ENCODE data around the gene ABL1.

ABL1 gene

DNA sequence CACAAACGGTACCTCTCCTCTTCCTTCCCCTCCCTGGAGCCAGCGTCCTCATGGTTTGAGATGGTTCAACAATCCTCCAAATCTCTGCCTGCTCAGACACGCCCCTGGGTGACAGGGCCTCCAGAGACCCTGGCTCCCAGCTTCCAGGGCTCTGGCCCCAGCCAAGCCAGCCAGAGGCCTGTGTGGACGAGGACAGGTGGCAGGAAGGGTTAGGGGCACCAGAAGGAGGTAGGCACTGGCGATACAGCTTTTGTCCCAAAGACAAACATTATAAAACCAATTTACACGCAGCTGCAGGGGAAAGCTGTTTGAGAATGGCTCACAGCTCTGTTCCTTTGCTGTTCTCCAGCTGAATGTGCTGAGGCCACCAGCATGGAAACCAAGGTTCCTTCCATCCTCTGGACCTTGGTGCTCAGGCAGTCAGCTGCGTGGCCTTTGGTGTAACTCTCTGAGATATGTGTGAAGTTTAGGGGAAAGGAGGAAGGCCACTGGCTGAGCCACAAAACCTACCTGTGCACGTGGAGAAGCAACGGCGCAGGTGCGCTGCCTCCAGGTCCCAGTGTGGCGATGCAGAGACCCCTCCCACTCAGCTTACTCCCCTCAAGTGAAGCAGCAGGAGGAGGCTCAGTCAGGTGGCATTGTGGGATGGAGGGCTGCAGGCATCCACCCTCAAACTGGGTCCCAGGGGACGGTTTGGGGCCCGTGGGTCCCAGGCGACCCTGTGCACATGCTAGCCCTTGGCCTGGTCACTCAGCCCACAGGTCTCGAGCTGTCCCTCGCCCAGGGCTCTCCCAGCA, 65.8 kb downstream of the ABL1 start:
- TF ChIP-seq, protein P1, sequence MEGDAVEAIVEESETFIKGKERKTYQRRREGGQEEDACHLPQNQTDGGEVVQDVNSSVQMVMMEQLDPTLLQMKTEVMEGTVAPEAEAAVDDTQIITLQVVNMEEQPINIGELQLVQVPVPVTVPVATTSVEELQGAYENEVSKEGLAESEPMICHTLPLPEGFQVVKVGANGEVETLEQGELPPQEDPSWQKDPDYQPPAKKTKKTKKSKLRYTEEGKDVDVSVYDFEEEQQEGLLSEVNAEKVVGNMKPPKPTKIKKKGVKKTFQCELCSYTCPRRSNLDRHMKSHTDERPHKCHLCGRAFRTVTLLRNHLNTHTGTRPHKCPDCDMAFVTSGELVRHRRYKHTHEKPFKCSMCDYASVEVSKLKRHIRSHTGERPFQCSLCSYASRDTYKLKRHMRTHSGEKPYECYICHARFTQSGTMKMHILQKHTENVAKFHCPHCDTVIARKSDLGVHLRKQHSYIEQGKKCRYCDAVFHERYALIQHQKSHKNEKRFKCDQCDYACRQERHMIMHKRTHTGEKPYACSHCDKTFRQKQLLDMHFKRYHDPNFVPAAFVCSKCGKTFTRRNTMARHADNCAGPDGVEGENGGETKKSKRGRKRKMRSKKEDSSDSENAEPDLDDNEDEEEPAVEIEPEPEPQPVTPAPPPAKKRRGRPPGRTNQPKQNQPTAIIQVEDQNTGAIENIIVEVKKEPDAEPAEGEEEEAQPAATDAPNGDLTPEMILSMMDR (conservative IDR thresholded peaks at IDR 0.05; ENCODE audit: control insufficient read depth, insufficient read depth, low read depth, low read length): no peak
- no peak for DNase-seq (ENCODE audit: low read depth)
- H3K4me3 ChIP-seq (ENCODE audit: control insufficient read depth, low read depth, low read length): no peak overlapping the region

DNA sequence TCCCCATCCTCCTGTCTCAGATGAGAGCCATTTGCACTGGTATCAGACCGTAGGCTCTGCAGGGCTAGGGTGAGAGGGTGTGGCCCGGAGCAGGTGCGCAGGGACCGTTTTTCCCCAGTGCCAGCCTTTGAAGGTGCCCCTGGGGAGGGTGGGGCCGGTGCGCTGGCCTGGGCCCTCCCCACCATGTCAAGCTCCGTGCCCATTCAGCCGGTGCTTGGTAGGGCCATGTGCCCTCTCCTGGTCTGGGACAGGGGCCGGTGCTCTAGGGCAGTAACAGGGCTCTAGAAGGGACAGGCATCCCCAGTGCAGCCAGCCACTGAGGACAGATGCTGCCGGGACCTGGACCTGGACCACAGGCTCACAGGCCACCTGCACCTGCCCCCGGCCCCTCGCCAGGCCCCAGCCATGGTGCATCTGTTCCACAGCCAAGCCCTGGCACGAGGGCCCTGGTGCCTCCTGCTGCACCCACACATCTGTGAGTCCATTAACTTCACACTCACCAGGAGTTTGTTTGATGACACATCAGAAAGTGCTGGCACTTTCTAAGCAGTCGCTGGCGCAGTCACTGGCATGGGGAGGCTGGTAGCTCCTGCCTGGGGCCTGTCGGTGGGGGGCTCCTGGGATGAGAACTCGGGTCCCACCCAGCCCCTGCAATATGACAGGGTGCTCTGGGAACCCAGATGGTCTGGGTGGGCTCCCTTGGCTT, 66.6 kb downstream of the ABL1 start:
- TF ChIP-seq, protein P1 (conservative IDR thresholded peaks at IDR 0.05; ENCODE audit: control insufficient read depth, insufficient read depth, low read depth, low read length): no peak
- H3K4me3 ChIP-seq (ENCODE audit: control insufficient read depth, low read depth, low read length): no peak overlapping the region
- DNase-seq (ENCODE audit: low read depth): no peak

DNA sequence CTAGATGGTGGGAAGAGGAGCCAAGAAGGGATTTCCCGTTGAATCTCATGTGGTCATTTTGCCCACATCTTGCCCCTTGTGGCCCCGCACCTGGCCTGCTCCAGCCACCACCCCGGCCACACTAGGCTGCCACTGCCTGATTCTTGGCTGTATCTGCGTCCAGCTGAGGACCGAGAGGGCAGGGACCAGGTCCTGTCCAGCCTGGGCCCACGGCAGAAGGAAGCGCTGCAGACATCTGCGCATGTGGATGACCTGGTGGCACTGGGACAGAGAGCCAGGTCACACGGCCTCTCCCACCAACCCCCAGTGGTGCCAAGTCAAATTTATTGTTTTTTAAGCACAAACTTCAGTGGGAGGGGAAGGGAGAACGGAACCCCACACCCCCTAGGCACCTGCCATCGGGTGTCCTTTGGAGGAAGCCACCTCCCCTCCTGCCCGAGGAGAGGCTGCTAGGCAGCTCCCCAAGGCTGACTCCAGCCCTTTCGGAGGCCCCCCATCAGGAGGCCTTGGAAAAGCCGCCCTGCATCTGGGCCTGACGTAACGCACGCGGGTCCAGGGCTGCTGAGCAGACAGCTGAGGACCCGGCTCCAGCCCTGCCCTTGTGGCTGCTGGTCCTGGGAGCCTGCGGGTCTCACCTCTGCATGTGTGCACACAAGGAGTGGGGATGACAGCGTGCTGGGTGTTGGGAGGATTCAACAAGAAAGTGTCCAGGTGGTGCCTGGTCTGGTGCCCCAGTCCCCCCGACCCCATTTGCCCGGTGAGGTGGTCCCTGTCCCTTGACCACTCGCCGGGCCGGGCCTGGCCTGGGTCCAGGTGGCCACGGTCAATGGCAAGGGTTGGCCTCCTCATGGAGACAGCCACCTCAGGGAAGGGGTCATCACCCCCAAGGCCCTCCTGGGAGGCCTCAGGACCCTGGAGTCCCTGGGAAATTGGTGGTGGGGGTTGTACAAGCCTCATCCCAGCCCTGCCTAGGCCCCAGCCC, 67.4 kb downstream of the ABL1 start:
- TF ChIP-seq, protein P1 (conservative IDR thresholded peaks at IDR 0.05; ENCODE audit: control insufficient read depth, insufficient read depth, low read depth, low read length): no peak
- DNase-seq (ENCODE audit: low read depth): no peak
- no peak overlapping the region for H3K4me3 ChIP-seq (ENCODE audit: control insufficient read depth, low read depth, low read length)

DNA sequence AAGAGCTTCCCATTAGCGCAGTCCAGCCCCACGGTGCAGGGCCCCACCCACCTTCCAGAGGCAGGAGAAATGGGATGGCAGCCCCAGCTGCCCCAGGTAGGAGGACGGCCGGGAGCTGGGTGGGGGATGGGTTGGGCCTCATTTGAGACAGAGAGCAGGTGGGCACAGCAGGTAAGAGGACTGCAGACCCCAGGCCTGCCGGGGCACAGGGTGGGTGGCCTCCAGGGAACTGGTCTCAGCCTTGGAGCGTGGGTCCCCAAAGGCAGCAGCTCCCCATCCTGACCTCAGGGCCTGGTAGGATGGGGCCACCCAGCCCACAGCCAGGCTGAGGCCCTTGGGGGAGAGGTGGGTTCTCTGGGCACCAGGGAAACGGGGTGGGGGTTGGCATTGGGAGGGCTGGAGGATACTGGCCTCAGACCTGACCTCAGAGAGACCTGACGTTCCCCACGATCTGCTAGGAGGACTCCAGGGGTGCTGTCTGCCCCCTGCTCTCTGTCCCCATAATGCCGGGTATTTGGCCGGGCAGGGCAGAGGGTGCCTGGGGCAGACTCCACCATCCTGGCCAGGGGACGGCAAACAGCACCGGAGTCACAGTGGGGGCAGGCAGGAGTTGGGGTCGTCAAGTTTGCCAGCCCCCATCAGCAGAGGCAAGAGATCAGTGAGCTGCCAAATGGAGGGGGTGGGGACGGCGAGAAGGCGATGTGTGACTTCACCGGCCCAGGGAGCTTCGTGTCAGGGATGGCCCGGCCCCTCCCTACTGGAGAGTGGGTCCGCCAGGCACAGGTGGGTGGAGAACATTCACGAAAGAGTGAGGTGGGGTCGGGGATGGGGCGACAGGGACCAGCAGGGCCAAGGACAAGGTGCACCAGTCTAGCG, 68.4 kb downstream of the ABL1 start:
- no peak for DNase-seq (ENCODE audit: low read depth)
- TF ChIP-seq, protein P1 (conservative IDR thresholded peaks at IDR 0.05; ENCODE audit: control insufficient read depth, insufficient read depth, low read depth, low read length): no peak
- no peak overlapping the region for H3K4me3 ChIP-seq (ENCODE audit: control insufficient read depth, low read depth, low read length)

DNA sequence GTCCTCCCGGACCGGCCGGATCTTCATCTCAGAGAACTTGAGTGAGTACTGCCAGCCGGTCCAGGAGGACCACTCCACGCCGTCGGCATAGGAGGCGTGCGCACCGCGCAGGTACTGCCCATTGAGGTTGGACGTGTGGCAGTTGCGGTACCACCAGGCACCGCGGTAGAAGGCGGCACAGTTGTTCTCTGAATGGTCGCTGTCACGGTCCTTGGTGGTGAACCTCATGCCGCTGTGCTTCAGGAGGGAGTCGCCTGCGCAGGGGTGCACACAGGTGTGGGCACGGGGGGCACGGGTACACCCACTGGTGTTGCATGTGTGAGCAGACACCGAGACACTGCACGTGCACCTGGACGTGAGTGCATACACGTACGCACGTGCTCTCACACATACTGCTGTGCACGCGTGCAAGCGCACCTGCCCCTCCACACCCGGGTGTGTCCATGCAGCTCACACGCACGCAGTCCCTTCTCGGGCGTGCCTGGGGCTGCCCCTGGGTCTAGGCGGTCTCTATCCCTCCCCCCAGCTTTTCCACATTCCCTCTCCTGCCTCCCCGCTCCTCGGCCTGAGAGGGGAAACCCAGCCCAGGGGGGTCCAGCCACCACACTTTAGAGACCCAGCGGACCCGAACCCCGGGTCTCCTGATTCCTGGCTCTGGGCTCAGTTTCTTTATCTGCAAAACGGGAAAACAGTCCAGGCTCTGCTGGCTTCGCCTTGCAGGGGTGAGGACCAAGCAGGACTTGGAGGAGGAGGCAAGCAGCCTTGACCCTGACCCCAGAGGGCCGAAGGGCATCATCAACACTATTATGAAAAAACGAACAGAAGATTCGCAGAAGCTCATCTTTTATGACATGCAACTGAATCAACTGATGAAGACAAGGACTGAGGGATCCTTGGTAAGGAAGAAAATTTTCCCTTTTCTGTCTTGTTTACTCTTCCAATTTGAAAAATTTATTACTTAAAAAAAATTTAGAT, 69.3 kb downstream of the ABL1 start:
- no peak overlapping the region for H3K4me3 ChIP-seq (ENCODE audit: control insufficient read depth, low read depth, low read length)
- DNase-seq (ENCODE audit: low read depth): no peak
- TF ChIP-seq, protein P1 (conservative IDR thresholded peaks at IDR 0.05; ENCODE audit: control insufficient read depth, insufficient read depth, low read depth, low read length): no peak
